ENCODE results near the gene ZFYVE28.

The ZFYVE28 gene

GRCh38 chr4:2337131-2337723 lies 81.2 kb downstream of the ZFYVE28 start:
- TF ChIP-seq CTCF (IDR thresholded peaks at IDR 0.05) = no peak

GRCh38 chr4:2336659-2337058 lies 81.8 kb downstream of the ZFYVE28 start:
- no peak for TF ChIP-seq CTCF (IDR thresholded peaks at IDR 0.05)

- TF ChIP-seq CTCF (IDR thresholded peaks at IDR 0.05) = no peak
Observed at GRCh38 chr4:2335729-2336101, 82.7 kb downstream of the ZFYVE28 start.

- no peak for TF ChIP-seq CTCF (IDR thresholded peaks at IDR 0.05)
Observed at GRCh38 chr4:2334826-2335728, 83.4 kb downstream of the ZFYVE28 start.

- TF ChIP-seq CTCF (IDR thresholded peaks at IDR 0.05) = no peak
Observed at GRCh38 chr4:2333916-2334644, 84.4 kb downstream of the ZFYVE28 start.

- TF ChIP-seq CTCF (IDR thresholded peaks at IDR 0.05) = no peak
Observed at GRCh38 chr4:2333356-2333841, 85.0 kb downstream of the ZFYVE28 start.

- no peak for TF ChIP-seq CTCF (IDR thresholded peaks at IDR 0.05)
Observed at GRCh38 chr4:2332976-2333319, 85.5 kb downstream of the ZFYVE28 start.

All from LNCAP (cell line).